ENCODE data around the gene PIP5KL1.
A peak's percentile ranks its signal among the peaks of the same experiment; 100 is the strongest.

PIP5KL1 gene

DNA sequence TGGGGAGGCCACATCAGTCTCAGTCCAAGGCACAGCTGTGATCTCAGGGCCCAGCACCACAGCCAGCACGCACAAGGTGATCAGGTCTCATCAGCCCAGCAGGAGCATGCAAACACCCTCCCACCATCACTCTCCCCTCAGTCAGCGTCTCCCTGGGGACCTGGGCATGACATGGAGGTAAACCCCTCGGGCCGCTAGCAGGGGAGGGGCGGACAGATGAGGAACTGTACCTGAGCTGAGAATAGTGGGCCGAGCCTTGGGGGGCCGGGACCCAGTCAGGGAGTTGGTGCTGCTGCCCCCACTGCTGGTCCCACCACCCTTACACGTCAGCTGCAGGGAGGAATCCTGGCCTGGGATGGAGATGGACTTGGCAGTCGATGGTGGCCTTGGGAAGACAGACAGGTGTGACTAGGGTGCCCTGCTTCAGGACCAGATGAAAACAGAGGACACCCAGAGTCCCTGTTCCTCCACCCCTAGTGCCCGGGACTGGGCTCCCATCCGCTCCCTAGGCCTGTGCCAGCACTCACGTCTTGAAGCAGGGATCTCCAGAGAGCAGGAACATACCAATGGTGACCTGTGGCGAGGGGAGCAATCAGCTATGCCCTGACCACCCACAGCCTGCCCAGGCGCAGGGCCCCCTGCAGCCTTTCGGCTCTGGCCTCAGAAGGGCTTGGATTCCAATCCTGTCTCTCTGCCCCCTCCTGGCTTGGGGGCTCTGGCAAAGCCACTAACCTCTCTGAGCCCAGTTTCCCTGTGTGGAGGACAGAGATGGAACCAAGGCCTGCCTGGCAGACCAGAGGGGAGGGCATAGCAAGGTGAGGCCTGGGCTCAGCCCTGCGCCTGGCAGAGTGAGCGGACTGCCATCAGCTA lies 17.5 kb upstream of the PIP5KL1 start:
- no peak for DNase-seq

DNA sequence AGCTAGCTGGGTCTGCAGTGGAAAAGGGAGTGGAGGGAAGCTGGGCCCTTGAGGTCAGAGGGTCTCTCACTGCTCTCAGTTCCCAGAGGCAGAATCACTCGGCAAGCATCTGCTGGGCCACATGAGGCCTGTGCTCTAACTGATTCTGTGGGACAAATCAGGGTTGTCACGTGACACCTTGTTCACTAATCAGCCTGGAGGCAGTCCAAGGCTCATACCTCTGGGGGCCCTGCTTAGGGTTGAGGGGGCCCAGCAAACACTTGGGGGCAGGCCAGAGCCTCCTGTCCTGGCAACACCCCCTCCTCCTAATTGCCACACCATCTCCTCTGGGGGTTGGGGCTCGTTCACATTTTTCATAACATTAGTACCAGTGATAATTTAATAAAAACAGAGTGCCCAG lies 16.2 kb upstream of the PIP5KL1 start:
- no peak for DNase-seq

DNA sequence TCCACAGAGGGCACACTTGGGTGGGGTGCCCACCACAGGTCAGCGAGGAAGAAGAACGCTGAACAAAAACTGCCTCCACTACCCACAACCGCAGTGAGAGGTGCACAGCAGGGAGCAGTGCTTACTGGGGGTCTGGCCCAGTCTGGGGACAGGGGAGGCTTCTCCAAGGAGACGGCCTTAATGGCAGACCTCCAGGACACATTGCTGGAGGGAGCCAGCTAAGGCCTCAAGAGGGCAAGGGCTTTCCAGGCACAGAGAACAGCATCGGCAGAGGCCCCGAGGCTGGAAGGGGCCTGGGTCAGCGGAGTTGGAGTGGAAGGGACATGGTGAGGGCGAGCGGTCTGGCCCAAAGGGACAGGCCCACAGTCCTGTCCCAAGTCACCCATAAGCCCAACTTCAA lies 15.4 kb upstream of the PIP5KL1 start:
- DNase-seq = no peak

DNA sequence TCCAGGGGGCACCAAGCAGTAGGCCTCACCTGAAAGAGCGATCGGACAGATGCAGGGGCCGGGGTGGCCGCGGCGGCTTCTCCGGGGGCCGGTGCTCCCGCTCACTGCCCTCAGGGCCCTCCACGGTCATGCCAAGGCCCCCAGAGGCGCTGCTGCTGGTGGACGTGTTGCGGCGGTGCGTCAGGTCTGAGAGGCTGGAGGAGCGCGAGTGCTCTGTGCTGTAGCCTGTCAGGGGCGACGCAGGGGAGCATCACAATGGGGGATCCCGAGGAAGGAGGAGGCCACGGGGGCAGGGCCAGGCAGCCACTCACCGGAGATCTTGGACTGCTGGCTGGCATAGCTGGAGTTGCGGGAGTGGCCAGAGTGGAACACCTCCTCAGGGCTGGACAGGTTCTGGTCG lies 14.8 kb upstream of the PIP5KL1 start:
- no peak for DNase-seq

DNA sequence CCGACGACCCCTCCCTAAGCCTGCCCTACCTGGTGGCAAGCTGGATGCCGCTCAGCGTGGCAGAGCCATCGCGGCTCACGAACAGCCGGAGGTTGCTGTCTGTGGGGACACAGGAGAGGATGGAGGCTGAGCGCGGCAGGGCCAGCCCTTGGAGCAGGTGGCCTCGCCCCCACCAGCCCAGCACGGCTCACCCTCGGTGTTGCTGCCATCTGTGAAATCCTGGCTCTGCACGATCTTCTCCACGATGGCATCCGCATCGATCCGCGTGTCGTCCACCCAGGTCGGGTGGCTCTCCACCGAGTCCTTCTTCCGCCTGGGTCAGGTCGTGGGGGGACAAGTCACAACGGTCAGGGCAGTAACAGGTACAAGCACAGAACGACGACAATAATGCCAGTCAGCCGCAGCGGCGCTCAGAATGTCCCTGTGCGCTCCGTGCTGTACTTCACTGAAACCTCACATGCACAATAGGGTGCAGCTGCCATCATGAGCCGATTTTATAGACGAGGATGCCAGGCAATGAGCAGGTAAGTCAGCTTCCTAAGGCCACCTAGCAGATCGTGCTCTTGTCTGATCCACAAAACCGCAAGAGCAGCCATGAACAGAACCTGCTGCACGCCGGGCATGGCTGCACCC lies 14.1 kb upstream of the PIP5KL1 start:
- no peak for DNase-seq

DNA sequence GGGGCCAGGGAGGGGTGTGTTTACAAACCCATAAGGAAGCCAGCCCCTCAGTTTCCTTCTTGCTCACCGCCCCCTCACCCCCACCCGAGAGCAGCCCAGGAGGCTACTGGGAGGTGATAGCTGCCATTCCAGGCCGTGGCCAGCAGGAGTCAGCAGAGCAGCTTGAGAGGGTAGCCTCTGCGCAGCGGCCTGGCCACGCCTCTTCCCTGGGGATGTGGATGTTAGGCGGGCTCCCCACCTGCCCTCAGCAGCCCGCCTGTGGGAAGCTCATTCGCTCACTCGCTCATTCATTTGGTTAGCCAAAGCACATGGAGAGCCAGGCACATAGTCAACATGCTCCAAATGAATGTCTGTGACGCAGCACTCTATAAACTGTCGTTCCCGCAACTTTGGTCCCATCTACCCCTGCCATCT lies 13.2 kb upstream of the PIP5KL1 start:
- peak; percentile 91 for DNase-seq

DNA sequence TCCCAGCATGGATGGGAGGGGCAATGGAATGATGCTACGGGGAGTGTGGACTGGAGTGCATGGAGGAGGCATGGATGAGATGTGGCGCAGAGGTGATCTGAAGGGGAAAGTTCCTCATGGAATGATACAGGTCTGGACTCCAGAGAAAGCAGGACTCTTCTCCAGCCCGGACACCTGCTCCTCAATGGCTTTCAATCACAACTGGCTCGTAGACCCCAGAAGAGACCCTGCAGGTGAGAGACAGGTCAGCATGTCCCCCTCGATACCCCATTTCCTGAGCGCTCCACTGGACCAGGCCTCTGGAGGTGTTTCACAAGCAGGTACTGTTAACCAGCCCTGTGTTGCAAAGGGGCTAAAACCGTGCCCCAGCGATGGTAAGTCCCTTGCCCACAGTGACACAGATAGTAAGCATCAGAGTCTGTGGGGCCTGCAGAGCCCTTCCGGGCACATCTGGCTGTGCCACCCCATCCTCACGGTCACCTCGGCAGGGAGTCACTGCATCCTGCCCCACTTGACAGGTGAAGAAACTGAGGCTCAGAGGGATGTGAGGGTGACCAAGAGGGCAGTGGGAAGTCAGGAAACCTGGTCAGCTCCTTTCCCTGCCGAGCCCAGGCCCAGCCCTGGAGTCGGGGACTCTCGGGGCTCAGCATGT lies 12.6 kb upstream of the PIP5KL1 start:
- no peak for DNase-seq

DNA sequence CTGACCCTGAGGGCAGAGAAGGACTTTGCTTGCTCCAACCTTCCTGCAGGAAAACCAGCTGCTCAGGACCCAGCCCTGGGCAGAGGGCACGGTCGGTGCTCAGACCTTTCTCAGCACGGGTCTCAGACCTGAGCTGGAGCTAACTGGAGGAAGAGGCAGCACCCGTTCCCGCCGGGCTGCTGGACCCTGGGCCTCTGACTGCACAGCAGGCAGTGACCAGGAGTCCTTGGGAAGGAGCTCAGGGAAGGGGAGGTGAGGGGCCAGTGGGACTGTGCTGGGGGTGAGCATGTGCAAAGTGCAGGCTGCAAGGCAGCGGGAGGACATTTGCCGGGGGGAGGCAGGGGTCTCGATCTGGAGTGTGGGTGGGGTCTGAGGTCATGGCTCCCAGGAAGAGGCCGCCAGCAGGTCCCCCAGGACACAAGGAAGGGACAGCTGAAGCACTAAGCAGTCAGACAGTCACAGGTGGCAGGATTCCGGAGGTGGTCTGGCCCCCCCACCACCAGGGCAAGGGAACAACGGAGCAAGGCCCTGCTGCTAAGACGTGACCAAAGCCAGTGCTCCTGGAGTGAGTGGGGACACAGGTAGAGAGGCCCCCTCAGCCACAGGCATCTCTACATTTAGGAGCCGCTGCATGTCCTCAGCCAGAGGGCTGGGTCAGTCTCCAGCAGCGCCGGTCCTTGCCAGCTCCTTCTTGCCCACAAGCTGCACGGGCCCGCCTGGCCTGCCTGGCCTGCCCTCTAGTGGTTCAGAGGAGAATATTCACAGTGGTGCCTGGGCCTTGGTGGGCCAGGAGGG lies 11.8 kb upstream of the PIP5KL1 start:
- peak; percentile 70 for DNase-seq

DNA sequence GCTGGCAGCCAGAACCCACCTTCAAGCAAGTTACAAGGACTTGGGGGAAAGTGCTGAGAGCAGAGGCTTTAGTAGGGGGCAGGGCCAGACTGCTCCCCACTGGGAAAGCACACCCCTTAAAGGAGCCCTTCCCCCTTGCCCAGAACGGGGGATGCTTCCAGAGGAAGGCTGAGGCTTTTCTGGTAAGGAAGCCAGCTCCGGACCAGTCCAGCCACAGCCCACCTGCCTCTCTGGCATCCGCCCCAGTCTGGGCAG lies 11.3 kb upstream of the PIP5KL1 start:
- DNase-seq = no peak

DNA sequence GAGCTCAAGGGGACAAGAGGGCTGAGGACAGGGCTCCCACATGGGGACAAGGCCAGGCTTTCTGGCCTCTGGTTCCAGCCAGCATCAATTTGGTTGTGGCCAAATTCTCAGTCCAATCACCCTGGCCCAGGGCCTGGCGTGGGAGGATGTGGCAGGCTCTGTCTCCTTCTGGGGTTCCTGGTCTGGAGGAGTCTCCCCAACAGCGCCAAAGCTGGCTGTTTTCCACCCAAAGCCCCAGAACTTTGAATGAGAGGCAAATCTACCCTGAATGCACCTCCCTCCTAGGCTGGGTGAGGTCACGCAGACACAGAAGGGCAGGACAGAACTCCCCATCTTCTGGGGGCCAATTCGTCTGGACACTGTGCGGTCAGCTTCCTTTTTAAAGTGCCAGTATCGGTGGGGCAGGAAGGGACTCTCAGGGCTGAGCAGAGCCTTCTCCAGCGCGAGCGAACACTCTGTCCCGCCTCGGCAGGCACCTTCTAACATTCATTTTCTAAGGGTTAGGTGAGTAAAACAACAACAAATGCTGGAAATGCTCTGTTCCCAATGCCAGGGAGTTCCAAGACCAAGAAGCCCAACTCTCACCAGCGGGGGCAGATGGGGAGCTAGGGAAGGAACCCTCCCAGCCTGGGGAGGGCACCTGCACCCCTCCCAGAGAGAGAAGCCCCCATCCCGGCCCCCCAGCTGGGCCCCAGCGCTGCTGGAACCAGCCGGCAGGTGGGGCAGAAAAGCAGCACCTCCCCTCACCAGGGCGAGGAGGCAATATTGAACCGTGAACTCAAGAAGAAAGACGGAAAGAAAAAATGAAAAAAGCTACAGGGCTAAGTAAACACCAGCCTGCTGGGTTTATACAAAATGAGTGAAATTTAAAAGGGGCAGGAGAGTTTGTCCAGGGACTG lies 10.7 kb upstream of the PIP5KL1 start:
- no peak for DNase-seq

DNA sequence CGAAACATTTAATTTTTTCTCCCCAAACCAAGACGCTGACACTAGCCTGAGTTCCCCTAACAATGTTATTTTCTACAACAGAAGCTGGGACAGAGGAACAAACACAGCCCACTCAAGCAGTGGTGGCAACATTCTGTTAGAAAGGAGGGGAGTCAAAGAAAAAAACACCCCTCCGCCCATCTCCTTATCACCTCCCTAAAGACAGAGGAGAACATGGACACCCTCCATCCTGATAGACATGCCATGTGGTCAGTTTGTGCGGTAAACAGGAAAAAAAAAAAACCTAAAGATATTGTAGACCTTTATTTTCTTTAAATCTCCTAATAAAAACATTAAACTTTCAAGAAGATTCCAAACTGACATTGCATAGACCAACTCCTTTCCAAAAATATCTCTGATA lies 10.0 kb upstream of the PIP5KL1 start:
- DNase-seq = no peak

DNA sequence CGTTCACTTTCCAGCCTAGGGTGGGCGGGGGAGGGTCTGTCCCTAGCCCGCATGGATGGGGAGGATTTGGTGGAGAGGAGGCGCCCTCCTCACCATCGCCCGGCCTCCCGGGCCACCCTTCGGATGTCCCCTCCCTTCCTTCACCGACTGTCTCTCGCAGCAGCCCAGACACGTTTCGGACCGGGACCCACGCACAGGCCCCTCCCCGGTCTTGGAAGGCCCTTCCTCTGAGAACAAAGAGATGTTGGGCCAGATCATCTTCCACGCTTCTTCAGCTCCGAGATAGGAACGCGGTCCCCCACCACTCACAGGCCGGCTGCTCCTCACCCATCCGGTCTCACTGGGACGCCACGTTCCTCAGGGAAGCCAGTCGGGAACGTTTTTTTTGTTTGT lies 7.7 kb upstream of the PIP5KL1 start:
- no peak for DNase-seq

DNA sequence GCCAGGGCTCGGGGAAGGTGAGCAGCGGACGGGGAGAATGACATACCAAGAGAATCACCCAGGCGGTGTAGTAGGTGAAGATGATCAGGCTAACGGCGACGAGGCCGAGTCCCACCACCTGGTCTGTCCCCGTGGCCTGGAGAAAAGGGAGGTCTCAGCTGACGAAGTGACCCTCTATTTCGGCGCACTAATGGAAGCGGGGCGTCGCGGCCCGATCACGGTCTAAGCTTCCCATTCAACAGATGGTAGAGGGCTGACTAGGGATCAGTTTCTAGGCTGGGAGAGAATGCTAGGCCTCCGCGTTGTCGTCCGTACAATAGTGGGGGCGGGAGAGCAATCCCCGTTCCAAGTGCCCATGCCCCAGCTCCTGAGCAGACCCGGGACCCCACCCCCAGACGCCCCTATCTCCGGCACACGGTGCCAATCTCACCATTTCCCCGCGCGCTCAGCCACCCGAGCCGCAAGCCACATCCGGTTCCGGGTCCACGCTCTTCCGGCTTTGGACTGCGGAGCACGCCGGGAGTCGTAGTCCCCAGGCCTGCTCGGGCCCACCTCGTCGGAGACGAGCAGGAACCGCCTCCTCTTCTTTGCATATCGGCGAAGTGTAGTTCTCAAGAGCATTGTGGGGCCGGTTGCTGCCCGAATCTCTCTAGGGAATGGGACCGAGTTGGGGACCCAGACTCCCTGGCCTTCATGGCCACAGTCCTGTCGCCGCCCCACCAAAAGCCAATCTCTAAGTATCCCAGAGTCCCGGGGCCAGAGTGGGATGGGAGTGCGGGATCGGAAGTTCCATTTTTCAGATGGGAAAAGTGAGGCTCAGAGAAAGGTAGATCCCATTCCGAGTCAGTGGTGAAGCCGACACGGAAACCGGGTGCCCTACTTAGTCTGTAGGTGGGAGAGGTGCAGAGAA lies 7.1 kb upstream of the PIP5KL1 start, which contains the start of gene DPM2:
Gene DPM2 (minus strand): TSS at position 467 of the 910 bp plus-strand sequence. CDS start 34 bp downstream, at position 433.
- peak; percentile 89 for DNase-seq

DNA sequence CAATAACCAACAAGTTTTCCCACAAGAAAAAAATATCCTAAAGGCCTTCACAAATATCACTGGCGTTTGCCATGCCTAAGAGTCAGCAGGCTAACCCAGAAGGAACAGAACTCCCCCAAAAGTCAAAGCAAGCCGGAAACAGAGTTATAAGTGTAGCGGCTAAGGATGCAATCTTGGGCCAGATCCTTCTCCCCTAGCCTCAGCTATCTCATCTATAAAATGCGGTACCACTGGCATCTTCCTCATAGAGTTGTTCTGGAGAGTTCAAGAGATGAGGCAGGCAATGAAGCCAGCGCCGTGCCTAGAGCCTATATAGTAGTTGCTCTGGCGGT lies 6.4 kb upstream of the PIP5KL1 start:
- no peak for DNase-seq

DNA sequence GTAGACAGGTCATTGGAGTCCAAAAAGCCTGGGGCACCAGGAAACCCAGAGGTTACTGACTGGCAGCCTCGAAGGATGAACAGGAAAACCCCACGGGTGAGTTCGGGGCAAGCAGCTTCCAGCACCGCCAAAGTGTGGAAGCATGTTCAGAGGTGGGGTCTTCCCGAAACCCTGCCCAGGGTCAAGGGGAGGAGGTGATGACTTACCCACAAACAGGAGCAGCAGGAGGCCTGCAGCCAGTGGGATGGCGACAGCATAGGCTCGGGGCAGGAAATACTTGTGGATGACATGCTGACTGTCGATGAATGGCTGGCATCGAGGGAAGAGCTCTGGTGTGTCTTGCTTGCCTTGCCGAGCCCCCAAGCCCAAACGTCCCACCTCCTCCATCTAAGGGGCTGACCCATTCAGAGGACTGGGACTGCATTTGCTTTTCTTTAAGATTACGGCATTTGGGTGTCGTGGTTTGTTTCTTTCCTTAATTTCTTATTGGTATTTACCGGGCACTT lies 5.8 kb upstream of the PIP5KL1 start:
- DNase-seq = no peak

DNA sequence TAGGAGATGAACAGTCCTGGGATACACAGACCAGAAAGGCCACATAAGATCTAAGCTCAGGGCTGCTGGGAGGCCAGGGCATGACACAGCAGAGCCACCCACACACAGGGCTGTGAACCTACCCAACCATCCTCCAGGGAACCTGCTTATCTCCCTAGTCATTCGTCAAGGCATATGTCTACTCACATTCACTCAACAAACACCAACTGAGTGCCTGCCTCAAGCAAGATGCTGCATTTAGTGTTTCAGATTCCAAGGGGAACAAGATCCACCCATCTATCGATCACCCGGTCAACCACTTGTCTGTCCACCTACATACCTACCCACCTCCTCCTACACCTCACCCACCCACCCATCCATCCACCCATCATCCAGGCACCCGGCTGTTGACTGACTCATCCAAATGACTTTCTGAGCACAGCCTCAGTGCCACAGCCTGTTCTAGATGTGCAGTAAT lies 5.2 kb upstream of the PIP5KL1 start:
- no peak for DNase-seq

DNA sequence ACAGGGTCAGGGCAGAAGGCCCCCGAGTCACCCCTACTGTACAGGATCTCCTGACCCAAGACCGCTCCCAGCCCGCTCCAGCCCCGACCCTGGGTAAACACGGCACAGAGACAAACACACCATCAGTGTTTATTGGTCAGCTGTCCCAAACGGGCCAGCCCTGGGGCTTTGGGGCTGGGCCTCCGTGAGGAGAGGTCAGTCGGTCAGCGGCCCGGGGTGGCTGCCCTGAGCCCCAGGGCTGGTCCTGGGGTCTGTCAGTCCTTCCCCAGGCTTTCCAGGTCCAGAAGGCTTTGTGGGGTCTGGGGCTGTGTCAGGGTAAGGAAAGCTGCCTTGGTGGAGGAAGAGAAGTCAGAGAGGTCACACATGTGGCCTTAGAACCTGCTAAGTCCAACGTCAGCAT lies 4.4 kb upstream of the PIP5KL1 start:
- DNase-seq = no peak

DNA sequence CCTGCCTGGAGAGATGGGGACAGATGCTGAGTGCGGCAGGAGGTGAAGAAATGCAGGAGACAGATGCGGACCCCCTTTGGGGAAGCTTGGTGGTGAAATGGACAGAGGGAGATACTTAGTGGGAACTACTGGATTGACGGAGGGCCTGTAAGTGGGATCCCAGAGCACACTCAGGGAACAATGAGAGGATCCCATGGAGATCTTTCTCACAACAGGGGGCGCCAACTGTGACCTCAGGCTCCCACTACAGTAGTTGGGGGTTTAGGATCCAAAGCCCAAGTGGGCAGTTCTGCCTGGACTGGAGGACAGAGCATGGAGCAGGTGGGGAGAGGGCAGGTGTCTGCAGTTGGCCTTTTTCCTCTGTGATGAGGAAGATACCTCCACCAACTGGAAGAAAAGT lies 3.7 kb upstream of the PIP5KL1 start:
- no peak for DNase-seq

DNA sequence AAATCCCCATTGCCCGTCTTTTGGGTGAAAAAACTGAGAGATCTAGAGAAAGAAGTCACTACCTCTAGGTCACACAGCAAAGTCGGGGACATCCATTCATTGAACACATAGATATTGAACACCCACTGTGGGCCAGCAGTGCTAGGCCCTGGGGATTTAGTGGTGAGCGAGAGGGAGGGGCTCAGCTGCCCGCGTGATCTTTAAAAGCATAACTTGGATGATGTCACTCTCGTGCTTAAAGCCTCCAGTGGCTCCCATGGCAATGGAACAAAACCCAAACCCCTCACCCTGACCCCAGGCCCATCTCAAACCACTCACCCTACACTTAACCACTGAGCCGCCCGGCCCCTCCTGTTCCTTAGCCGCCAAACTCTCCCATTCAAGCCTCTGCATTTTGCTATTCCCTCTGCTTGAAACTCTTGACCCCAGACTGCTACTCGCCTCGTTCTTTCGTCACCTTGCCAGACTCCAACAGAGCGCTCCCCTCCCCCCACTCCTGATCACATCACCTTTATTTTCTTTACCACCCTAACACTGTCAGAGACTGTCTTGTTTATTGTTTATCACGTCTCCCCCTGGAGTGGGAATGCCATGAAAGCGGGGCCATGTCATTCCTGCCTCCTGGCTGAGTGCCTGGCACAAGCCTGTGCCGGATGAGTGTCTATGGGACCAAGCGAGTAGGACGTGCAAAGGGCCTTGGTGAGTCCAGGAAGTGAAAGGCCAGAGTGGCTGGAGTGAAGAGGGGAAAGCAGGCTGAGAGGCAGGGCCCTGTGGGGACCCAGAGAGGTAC lies 710 bp upstream of the PIP5KL1 start:
- no peak for DNase-seq

DNA sequence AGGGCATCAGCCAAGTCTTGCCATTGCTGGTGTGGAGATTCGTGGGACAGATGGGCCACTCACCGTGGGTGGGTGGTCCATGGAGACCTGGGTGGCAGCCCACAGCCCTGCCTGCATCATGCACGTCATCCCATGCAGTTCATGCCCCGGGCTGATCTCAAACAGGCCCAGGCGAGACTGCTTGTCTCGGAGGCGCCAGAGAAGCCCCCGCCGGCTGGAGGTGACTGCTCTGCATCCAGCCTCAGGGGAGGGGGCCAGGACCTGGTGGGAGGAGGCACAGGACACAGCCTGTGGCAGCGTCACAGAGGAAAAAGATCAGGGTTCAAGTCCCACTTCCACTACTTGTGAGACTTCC lies 975 bp downstream of the PIP5KL1 start:
- no peak for DNase-seq

All from stimulated activated CD8-positive, alpha-beta memory T cell treated with anti-CD3 and anti-CD28 coated beads, Interleukin-4, amount 100 ng/mL, for 48 hours (primary cell).